HepG2 (cell line): ENCODE data around the gene SURF2. TPM values are rescaled to one million over a fixed set of nuclear protein-coding genes. Genes with fewer than 3 reads are reported as not detected.

ENCODE experiments used
- ADNP ChIP-seq: sonication (generic); formaldehyde crosslinking; IDR thresholded peaks from 2 replicates; pipeline ENCODE4 v1.4.0; 2020; ENCODE audit warnings: missing genetic modification reagents
- AGO1 ChIP-seq: fragments of 200-400 bp; formaldehyde crosslinking; IDR thresholded peaks from 2 replicates; pipeline ENCODE4 v1.6.1; 2017; ENCODE audit warnings: mild to moderate bottlenecking, low read depth, low read length, moderate library complexity; ENCODE audit not compliant: poor library complexity, severe bottlenecking
- FUBP1 ChIP-seq: sonication (generic); formaldehyde crosslinking; IDR thresholded peaks from 2 replicates; pipeline ENCODE4 v1.5.1; 2020; ENCODE audit warnings: missing genetic modification reagents, mild to moderate bottlenecking, borderline replicate concordance
- JARID2 ChIP-seq: sonication (generic); formaldehyde crosslinking; IDR thresholded peaks from 2 replicates; pipeline ENCODE4 v1.8.1; 2023; ENCODE audit warnings: missing genetic modification reagents, inconsistent platforms; ENCODE audit not compliant: insufficient replicate concordance
- KDM4B ChIP-seq: sonication (generic); formaldehyde crosslinking; IDR thresholded peaks from 2 replicates; pipeline ENCODE4 v1.4.0; 2020; ENCODE audit warnings: missing genetic modification reagents
- KLF13 ChIP-seq: sonication (generic); formaldehyde crosslinking; IDR thresholded peaks from 2 replicates; pipeline ENCODE4 v1.4.0; 2020; ENCODE audit warnings: mild to moderate bottlenecking, missing genetic modification reagents
- RXRA ChIP-seq: sonication (generic); formaldehyde crosslinking; IDR thresholded peaks from 2 replicates; pipeline ENCODE4 v1.5.1; 2020; ENCODE audit warnings: missing genetic modification reagents
- SIN3B ChIP-seq: fragments of 150-350 bp; IDR thresholded peaks from 2 replicates; pipeline ENCODE4 v1.6.1; 2014; ENCODE audit warnings: low read length
- TCF12 ChIP-seq, 2 experiments: fragments of 450-650 bp in 1 of 2; sonication (generic) in 1 of 2; formaldehyde crosslinking in 1 of 2; IDR thresholded peaks; 2 replicates each; pipeline versions ENCODE4 v1.6.1 to v1.8.0; 2017 to 2022; ENCODE audit warnings: antibody characterized with exemption in 1 of 2, mild to moderate bottlenecking in 1 of 2, missing genetic modification reagents in 1 of 2, moderate library complexity in 1 of 2
- TMF1 ChIP-seq: sonication (generic); formaldehyde crosslinking; IDR thresholded peaks from 2 replicates; pipeline ENCODE4 v1.8.1; 2022; ENCODE audit warnings: low read depth, missing genetic modification reagents
- TOE1 ChIP-seq: sonication (generic); formaldehyde crosslinking; IDR thresholded peaks from 2 replicates; pipeline ENCODE4 v1.4.0; 2020; ENCODE audit warnings: mild to moderate bottlenecking, missing genetic modification reagents
- ZBTB40 ChIP-seq, 2 experiments: fragments of 450-650 bp in 1 of 2; sonication (generic) in 1 of 2; formaldehyde crosslinking in 1 of 2; IDR thresholded peaks; 2 replicates each; pipeline versions ENCODE4 v1.6.1 to v1.8.0; 2016 to 2022; ENCODE audit warnings: antibody characterized with exemption in 1 of 2, mild to moderate bottlenecking in 1 of 2, missing genetic modification reagents in 1 of 2
- ZFY ChIP-seq: sonication (generic); formaldehyde crosslinking; IDR thresholded peaks from 2 replicates; pipeline ENCODE4 v1.4.0; 2020; ENCODE audit warnings: missing genetic modification reagents
- ZNF101 ChIP-seq: sonication (generic); formaldehyde crosslinking; IDR thresholded peaks from 2 replicates; pipeline ENCODE4 v1.4.0; 2020; ENCODE audit warnings: mild to moderate bottlenecking, low read depth, missing genetic modification reagents, borderline replicate concordance
- ZNF451 ChIP-seq: sonication (generic); formaldehyde crosslinking; IDR thresholded peaks from 2 replicates; pipeline ENCODE4 v1.5.0; 2020; ENCODE audit warnings: mild to moderate bottlenecking, missing genetic modification reagents
- ZNF782 ChIP-seq: sonication (generic); formaldehyde crosslinking; IDR thresholded peaks from 2 replicates; pipeline ENCODE4 v1.4.0; 2020; ENCODE audit warnings: missing genetic modification reagents, mild to moderate bottlenecking, borderline replicate concordance
- polyA plus RNA-seq, 8 experiments: library from polyadenylated mRNA; depleted of rRNA in 3 of 8; stranded (reverse) in 7 of 8; unstranded in 1 of 8; fragments of >200 nt; fragmentation: Illumina TruSeq in 4 of 8; extraction: Trizol in 4 of 8; gene quantifications; 2 replicates each; pipeline versions ENCODE4 v1.2.1 to v1.2.3, GENCODE V29; 2011 to 2016; ENCODE audit warnings: low read depth in 4 of 8, missing spikeins in 1 of 8, mixed read lengths in 1 of 8; ENCODE audit not compliant: insufficient read depth in 1 of 8
- total RNA-seq, 5 experiments: library from RNA; depleted of rRNA; stranded (reverse); fragments of >200 nt; fragmentation: Illumina TruSeq; extraction: Trizol; gene quantifications; 2 replicates each; pipeline ENCODE4 v1.2.3, GENCODE V29; 2016; ENCODE audit warnings: low read depth in 1 of 5

Gene SURF2
- total and polyA plus RNA-seq, 2 of the 13 experiments (the other 11 are each of a cell fraction or from before 2014, with no cell fraction given), result 6.3 to 13.6 TPM

GRCh38 chr9:133347985-133348717 lies 8.2 kb upstream of the SURF2 start, which contains the start of the genes MED22 and RPL7A (continued):
- no peak for TF ChIP-seq ZBTB40 (IDR thresholded peaks at IDR 0.05)
- TF ChIP-seq ZBTB40 (CRISPR knock-in tag; IDR thresholded peaks at IDR 0.05), result 0 out of 2 replicates have a peak, but pooled peaks have one; percentile 45
- no peak for TF ChIP-seq ADNP (CRISPR knock-in tag)
- no peak for TF ChIP-seq FUBP1 (CRISPR knock-in tag)
- TF ChIP-seq ZNF782 (CRISPR knock-in tag), result 0 out of 2 replicates have a peak, but pooled peaks have one; percentile 65
- peak; percentile 75 for TF ChIP-seq ZFY (CRISPR knock-in tag)
- no peak for TF ChIP-seq ZNF451 (CRISPR knock-in tag)
- TF ChIP-seq TOE1 (CRISPR knock-in tag), result no peak
- TF ChIP-seq RXRA (CRISPR knock-in tag), result peak; percentile 63
- TF ChIP-seq TMF1 (CRISPR knock-in tag), result peak; percentile 77
- TF ChIP-seq SIN3B, result no peak
- no peak for TF ChIP-seq JARID2 (CRISPR knock-in tag)
- TF ChIP-seq ZNF101 (CRISPR knock-in tag), result no peak
- TF ChIP-seq TCF12 (IDR thresholded peaks at IDR 0.05), result no peak
- 0 out of 2 replicates have a peak, but pooled peaks have one; percentile 58 for TF ChIP-seq TCF12 (CRISPR knock-in tag; IDR thresholded peaks at IDR 0.05)
- no peak for TF ChIP-seq AGO1
- peak; percentile 57; the same call in 1 of the 2 replicates for TF ChIP-seq KDM4B
- peak; percentile 69; the same call in 1 of the 2 replicates for TF ChIP-seq KLF13 (CRISPR knock-in tag)
